SK-N-MC (cell line): ENCODE results near the gene SLCO4A1.

Experiments
- EZH2 ChIP-seq: fragments of 200-600 bp; sonication (generic); IDR thresholded peaks from one replicate; pipeline ENCODE4 v1.6.1; 2017; ENCODE audit warnings: antibody characterized with exemption
- FOXP2 ChIP-seq: optimal IDR thresholded peaks from 2 replicates; pipeline ENCODE3; 2011; ENCODE audit warnings: mild to moderate bottlenecking, moderate library complexity; ENCODE audit not compliant: insufficient read depth; ENCODE audit errors: extremely low read length, control extremely low read depth
- POLR2AphosphoS5 ChIP-seq: IDR thresholded peaks from 2 replicates; pipeline ENCODE4 v1.6.1; 2012; ENCODE audit warnings: mild to moderate bottlenecking, low read depth, low read length, borderline replicate concordance

DNA sequence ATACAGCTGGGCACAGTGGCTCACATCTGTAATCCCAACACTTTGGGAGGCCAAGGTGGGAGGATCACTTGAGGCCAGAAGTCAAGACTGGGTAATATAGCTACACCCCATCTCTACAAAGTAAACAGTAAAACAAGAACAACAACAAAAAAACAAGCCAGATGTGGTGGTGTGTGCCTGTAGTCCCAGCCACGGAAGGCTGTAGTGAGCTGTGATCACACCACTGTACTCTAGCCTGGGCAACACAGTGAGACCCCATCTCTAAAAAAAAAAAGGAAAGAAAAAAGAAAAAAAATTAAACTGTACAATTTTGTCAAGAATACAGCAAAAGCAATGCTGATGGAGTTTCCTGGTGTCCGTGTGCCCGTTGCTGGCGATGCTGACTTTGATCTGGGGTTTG, 47.2 kb upstream of the SLCO4A1 start:
- TF ChIP-seq POLR2AphosphoS5 (no peak), EZH2 (no peak), FOXP2 (no peak)
